Keratinocyte (primary cell): Measurements from ENCODE around the gene CFAP47.

ENCODE experiments used
- EZH2 ChIP-seq: IDR thresholded peaks from one replicate; pipeline ENCODE4 v1.6.1; 2012; ENCODE audit warnings: inconsistent platforms, mild to moderate bottlenecking, low read length, moderate library complexity
- TF ChIP-seq, protein P1 (sequence below), 3 experiments: IDR thresholded peaks in 1 of 3; conservative IDR thresholded peaks in 1 of 3; optimal IDR thresholded peaks in 1 of 3; 2 replicates in 2 of 3; 3 replicates in 1 of 3; pipeline versions ENCODE3 to v1.5.1; 2011; ENCODE audit warnings: low read length in 3 of 3, mild to moderate bottlenecking in 3 of 3, moderate library complexity in 2 of 3, control low read depth in 1 of 3, inconsistent platforms in 1 of 3; ENCODE audit not compliant: insufficient read depth in 2 of 3; ENCODE audit errors: extremely low read depth in 1 of 3

DNA sequence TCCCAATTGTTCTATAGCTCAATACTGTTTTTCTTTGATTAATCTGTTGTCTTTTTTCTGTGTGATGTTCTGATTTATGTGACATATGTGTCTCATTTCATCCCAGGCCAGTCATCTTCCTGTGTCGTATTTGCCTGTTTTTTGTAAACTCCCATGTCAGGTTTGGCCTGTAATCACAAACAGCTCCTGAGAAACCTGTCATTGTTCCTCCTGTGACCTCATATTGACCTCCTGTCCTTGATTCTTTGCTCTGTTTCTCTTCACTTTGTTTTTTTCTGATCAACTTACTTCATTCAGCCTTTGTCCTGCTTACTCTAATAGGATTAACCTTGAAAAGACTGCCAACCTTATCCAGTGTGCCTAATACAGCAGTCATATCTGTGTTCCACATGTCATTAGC, 438.3 kb downstream of the CFAP47 start:
- TF ChIP-seq, protein P1, sequence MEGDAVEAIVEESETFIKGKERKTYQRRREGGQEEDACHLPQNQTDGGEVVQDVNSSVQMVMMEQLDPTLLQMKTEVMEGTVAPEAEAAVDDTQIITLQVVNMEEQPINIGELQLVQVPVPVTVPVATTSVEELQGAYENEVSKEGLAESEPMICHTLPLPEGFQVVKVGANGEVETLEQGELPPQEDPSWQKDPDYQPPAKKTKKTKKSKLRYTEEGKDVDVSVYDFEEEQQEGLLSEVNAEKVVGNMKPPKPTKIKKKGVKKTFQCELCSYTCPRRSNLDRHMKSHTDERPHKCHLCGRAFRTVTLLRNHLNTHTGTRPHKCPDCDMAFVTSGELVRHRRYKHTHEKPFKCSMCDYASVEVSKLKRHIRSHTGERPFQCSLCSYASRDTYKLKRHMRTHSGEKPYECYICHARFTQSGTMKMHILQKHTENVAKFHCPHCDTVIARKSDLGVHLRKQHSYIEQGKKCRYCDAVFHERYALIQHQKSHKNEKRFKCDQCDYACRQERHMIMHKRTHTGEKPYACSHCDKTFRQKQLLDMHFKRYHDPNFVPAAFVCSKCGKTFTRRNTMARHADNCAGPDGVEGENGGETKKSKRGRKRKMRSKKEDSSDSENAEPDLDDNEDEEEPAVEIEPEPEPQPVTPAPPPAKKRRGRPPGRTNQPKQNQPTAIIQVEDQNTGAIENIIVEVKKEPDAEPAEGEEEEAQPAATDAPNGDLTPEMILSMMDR (optimal IDR thresholded peaks at IDR 0.05 in 1 of 3, IDR thresholded peaks at IDR 0.05 in 1 of 3, conservative IDR thresholded peaks at IDR 0.05 in 1 of 3; ENCODE audit: extremely low read depth in 1 of 3, insufficient read depth in 2 of 3, low read length in 3 of 3): no peak
- no peak for TF ChIP-seq EZH2
